H9 (cell line): ENCODE measurements around the gene CERS6. TPM values are rescaled to one million over a fixed set of nuclear protein-coding genes. Genes with fewer than 3 reads are reported as not detected.

Experiments
- DNase-seq: peaks from one replicate; pipeline ENCODE4 v3.0.0-alpha.2; 2017
- H2AFZ ChIP-seq: one replicate; pipeline ENCODE4 v1.6.1; 2013; ENCODE audit warnings: mild to moderate bottlenecking, low read length, control low read depth, moderate library complexity
- H2AK5ac ChIP-seq: 2 replicates; pipeline ENCODE4 v1.6.1; 2013; ENCODE audit warnings: low read length, control low read depth, mixed read lengths; ENCODE audit not compliant: insufficient read length
- H2BK120ac ChIP-seq: one replicate; pipeline ENCODE4 v1.6.1; 2013; ENCODE audit warnings: low read depth, mild to moderate bottlenecking, low read length, control low read depth, inconsistent platforms; ENCODE audit not compliant: poor library complexity, severe bottlenecking
- H2BK12ac ChIP-seq: 2 replicates; pipeline ENCODE4 v1.6.1; 2013; ENCODE audit warnings: low read length, control low read depth, mixed read lengths, low read depth; ENCODE audit not compliant: insufficient read length
- H2BK15ac ChIP-seq: 2 replicates; pipeline ENCODE4 v1.6.1; 2013; ENCODE audit warnings: low read depth, low read length, control low read depth
- H2BK20ac ChIP-seq: one replicate; pipeline ENCODE4 v1.6.1; 2013; ENCODE audit warnings: low read depth, mild to moderate bottlenecking, low read length, control low read depth, inconsistent platforms; ENCODE audit not compliant: poor library complexity, severe bottlenecking
- H2BK5ac ChIP-seq: 2 replicates; pipeline ENCODE4 v1.6.1; 2013; ENCODE audit warnings: low read length, control low read depth, mixed read lengths; ENCODE audit not compliant: insufficient read length
- H3K14ac ChIP-seq: 2 replicates; pipeline ENCODE4 v1.6.1; 2013; ENCODE audit warnings: low read length, control low read depth; ENCODE audit not compliant: insufficient read depth
- H3K18ac ChIP-seq: 2 replicates; pipeline ENCODE4 v1.6.1; 2013; ENCODE audit warnings: low read depth, mild to moderate bottlenecking, mixed read lengths, low read length, control low read depth; ENCODE audit not compliant: insufficient read length
- H3K23ac ChIP-seq: 2 replicates; pipeline ENCODE4 v1.6.1; 2013; ENCODE audit warnings: low read length, control low read depth, mixed read lengths, low read depth; ENCODE audit not compliant: insufficient read length
- H3K23me2 ChIP-seq: 2 replicates; pipeline ENCODE4 v1.6.1; 2013; ENCODE audit warnings: low read depth, mild to moderate bottlenecking, mixed read lengths, low read length, control low read depth; ENCODE audit not compliant: insufficient read length, poor library complexity, severe bottlenecking
- H3K27ac ChIP-seq: 2 replicates; pipeline ENCODE4 v1.5.1; 2013; ENCODE audit warnings: low read length, control low read depth, mixed read lengths, low read depth; ENCODE audit not compliant: insufficient read length
- H3K27me3 ChIP-seq: 2 replicates; pipeline ENCODE4 v1.6.1; 2013; ENCODE audit warnings: low read length, control low read depth, inconsistent platforms; ENCODE audit not compliant: insufficient read depth
- H3K4ac ChIP-seq: 2 replicates; pipeline ENCODE4 v1.6.1; 2013; ENCODE audit warnings: low read depth, mild to moderate bottlenecking, control low read depth, inconsistent platforms, low read length, moderate library complexity
- H3K4me1 ChIP-seq: 2 replicates; pipeline ENCODE4 v1.6.1; 2013; ENCODE audit warnings: low read length, control low read depth, inconsistent platforms; ENCODE audit not compliant: insufficient read depth
- H3K4me2 ChIP-seq: 2 replicates; pipeline ENCODE4 v1.6.1; 2013; ENCODE audit warnings: low read length, control low read depth, mixed read lengths; ENCODE audit not compliant: insufficient read length, insufficient read depth
- H3K56ac ChIP-seq: 2 replicates; pipeline ENCODE4 v1.6.1; 2013; ENCODE audit warnings: low read depth, mild to moderate bottlenecking, mixed read lengths, low read length, control low read depth; ENCODE audit not compliant: insufficient read length
- H3K79me1 ChIP-seq: 2 replicates; pipeline ENCODE4 v1.6.1; 2013; ENCODE audit warnings: low read depth, mild to moderate bottlenecking, moderate library complexity, low read length, control low read depth, inconsistent platforms; ENCODE audit not compliant: insufficient read depth, poor library complexity, severe bottlenecking
- H3K79me2 ChIP-seq: 2 replicates; pipeline ENCODE4 v1.6.1; 2013; ENCODE audit warnings: low read length, control low read depth, inconsistent platforms; ENCODE audit not compliant: insufficient read depth
- H3K9ac ChIP-seq: 2 replicates; pipeline ENCODE4 v1.6.1; 2013; ENCODE audit warnings: low read length, control low read depth, mixed read lengths; ENCODE audit not compliant: insufficient read length; ENCODE audit errors: extremely low read depth
- H3K9me3 ChIP-seq: one replicate; pipeline ENCODE4 v1.6.1; 2013; ENCODE audit warnings: low read depth, low read length, inconsistent platforms; ENCODE audit not compliant: control insufficient read depth
- H3T11ph ChIP-seq: one replicate; pipeline ENCODE4 v1.6.1; 2013; ENCODE audit warnings: mild to moderate bottlenecking, low read length, control low read depth, inconsistent platforms
- H4K20me1 ChIP-seq: one replicate; pipeline ENCODE4 v1.6.1; 2013; ENCODE audit not compliant: control insufficient read depth, insufficient read length, insufficient read depth
- H4K5ac ChIP-seq: 2 replicates; pipeline ENCODE4 v1.6.1; 2013; ENCODE audit warnings: low read depth, mild to moderate bottlenecking, mixed read lengths, low read length, control low read depth; ENCODE audit not compliant: insufficient read length
- H4K8ac ChIP-seq: replicated peaks from 2 replicates; pipeline ENCODE4 v1.6.1; 2013; ENCODE audit warnings: low read length, control low read depth, mixed read lengths, low read depth; ENCODE audit not compliant: insufficient read length
- H4K91ac ChIP-seq: 2 replicates; pipeline ENCODE4 v1.6.1; 2013; ENCODE audit warnings: low read depth, mild to moderate bottlenecking, moderate library complexity, mixed read lengths, low read length, control low read depth; ENCODE audit not compliant: insufficient read length
- H3K27ac Mint-ChIP-seq, 3 experiments: 2 replicates in 2 of 3; 3 replicates in 1 of 3; pipeline ENCODE4 v1.8.0; 2020 to 2021; ENCODE audit warnings: mixed read lengths in 3 of 3, mild to moderate bottlenecking in 1 of 3, moderate library complexity in 1 of 3
- H3K27me3 Mint-ChIP-seq: 2 replicates; pipeline ENCODE4 v1.8.0; 2021; ENCODE audit warnings: low read depth, mild to moderate bottlenecking, moderate library complexity, mixed read lengths
- H3K36me3 Mint-ChIP-seq, 3 experiments: 2 replicates in 2 of 3; 3 replicates in 1 of 3; pipeline ENCODE4 v1.8.0; 2020 to 2021; ENCODE audit warnings: low read depth in 3 of 3, mixed read lengths in 3 of 3; ENCODE audit not compliant: insufficient read depth in 1 of 3
- H3K4me1 Mint-ChIP-seq, 2 experiments: 2 replicates each; pipeline ENCODE4 v1.8.0; 2020; ENCODE audit warnings: mixed read lengths in 2 of 2
- H3K4me3 Mint-ChIP-seq, 2 experiments: 2 replicates in 1 of 2; 3 replicates in 1 of 2; pipeline ENCODE4 v1.8.0; 2020 to 2021; ENCODE audit warnings: mild to moderate bottlenecking in 2 of 2, mixed read lengths in 2 of 2, moderate library complexity in 1 of 2
- H3K9me3 Mint-ChIP-seq, 2 experiments: 2 replicates in 1 of 2; 3 replicates in 1 of 2; pipeline ENCODE4 v1.8.0; 2020; ENCODE audit warnings: mild to moderate bottlenecking in 2 of 2, mixed read lengths in 2 of 2, moderate library complexity in 1 of 2
- WGBS: extraction: QIAGEN DNeasy Blood & Tissue Kit; methylation state at CpG from one replicate; pipeline ENCODE4 v1.1.7; 2013; ENCODE audit warnings: missing lambda C conversion rate, low lambda C conversion rate, mixed read lengths; ENCODE audit not compliant: insufficient read length; ENCODE audit errors: extremely low coverage; 5-methylcytosine and 5-hydroxymethylcytosine counted together
- total RNA-seq: library from RNA; stranded (reverse); gene quantifications from 2 replicates; pipeline ENCODE4 v1.2.1, GENCODE V29; 2021
- TF ChIP-seq, protein P1 (sequence below): fragments of 200-600 bp; sonication (generic); conservative IDR thresholded peaks from 3 replicates; pipeline ENCODE4 v1.8.0; 2021; ENCODE audit warnings: antibody characterized with exemption, mild to moderate bottlenecking

CERS6 gene
- total RNA-seq, 1 experiment from 2014 or later, result 17.7 TPM

- no peak overlapping the region for H3K27ac ChIP-seq
- no peak overlapping the region for H2AFZ ChIP-seq
- H3K79me2 ChIP-seq, result no peaks in the 10 kb centered on the region
- no peak overlapping the region for H4K8ac ChIP-seq
- WGBS, result no CpG with 5 or more reads among the region's 3 CpGs
- H4K20me1 ChIP-seq, result no peaks in the 10 kb centered on the region
- no peak overlapping the region for H3K14ac ChIP-seq
- no peak overlapping the region for H4K91ac ChIP-seq
- no peak overlapping the region for H2BK20ac ChIP-seq
- no peak overlapping the region for H3K4me2 ChIP-seq
- H2BK5ac ChIP-seq, result no peak overlapping the region
- H3K79me1 ChIP-seq, result no peaks in the 10 kb centered on the region
- no peaks in the 10 kb centered on the region for H3K23me2 ChIP-seq
- no peak overlapping the region for H3K56ac ChIP-seq
- H2BK12ac ChIP-seq, result no peak overlapping the region
- H3K27ac Mint-ChIP-seq, result no peak overlapping the region
- H4K5ac ChIP-seq, result no peak overlapping the region
- H2AK5ac ChIP-seq, result no peak overlapping the region
- no peak overlapping the region for H2BK15ac ChIP-seq
- no peak overlapping the region for H2BK120ac ChIP-seq
- H3K18ac ChIP-seq, result no peak overlapping the region
- H3K9me3 ChIP-seq, result no peaks in the 10 kb centered on the region
- TF ChIP-seq, protein P1, sequence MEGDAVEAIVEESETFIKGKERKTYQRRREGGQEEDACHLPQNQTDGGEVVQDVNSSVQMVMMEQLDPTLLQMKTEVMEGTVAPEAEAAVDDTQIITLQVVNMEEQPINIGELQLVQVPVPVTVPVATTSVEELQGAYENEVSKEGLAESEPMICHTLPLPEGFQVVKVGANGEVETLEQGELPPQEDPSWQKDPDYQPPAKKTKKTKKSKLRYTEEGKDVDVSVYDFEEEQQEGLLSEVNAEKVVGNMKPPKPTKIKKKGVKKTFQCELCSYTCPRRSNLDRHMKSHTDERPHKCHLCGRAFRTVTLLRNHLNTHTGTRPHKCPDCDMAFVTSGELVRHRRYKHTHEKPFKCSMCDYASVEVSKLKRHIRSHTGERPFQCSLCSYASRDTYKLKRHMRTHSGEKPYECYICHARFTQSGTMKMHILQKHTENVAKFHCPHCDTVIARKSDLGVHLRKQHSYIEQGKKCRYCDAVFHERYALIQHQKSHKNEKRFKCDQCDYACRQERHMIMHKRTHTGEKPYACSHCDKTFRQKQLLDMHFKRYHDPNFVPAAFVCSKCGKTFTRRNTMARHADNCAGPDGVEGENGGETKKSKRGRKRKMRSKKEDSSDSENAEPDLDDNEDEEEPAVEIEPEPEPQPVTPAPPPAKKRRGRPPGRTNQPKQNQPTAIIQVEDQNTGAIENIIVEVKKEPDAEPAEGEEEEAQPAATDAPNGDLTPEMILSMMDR, result no peak
- peaks cover 2% of the 10 kb centered on the region; the same call in 1 of the 2 replicates for H3K4me1 ChIP-seq
- H3K4me1 Mint-ChIP-seq, result peaks cover 12 to 17% of the 10 kb centered on the region in 2 experiments
- H3K4ac ChIP-seq, result no peak overlapping the region
- no peak overlapping the region for H3K4me3 Mint-ChIP-seq
- H3K9ac ChIP-seq, result no peak overlapping the region
- H3K27me3 ChIP-seq, result no peaks in the 10 kb centered on the region
- H3K36me3 Mint-ChIP-seq, result peaks cover 9 to 16% (median 11%) of the 10 kb centered on the region in 3 experiments
- no peak overlapping the region for H3T11ph ChIP-seq
- no peak for DNase-seq
- H3K9me3 Mint-ChIP-seq, result no peaks in the 10 kb centered on the region
- no peaks in the 10 kb centered on the region for H3K27me3 Mint-ChIP-seq
- no peak overlapping the region for H3K23ac ChIP-seq
These were observed 270.3 kb downstream of the CERS6 start for GRCh38 chr2:168726375-168726774.
